Glomerular endothelial cell (primary cell): ENCODE data around the gene ABHD5. TPM values are rescaled to one million over a fixed set of nuclear protein-coding genes. Genes with fewer than 3 reads are reported as not detected.

Experiments used
- DNase-seq: peaks from one replicate; pipeline ENCODE4 v3.0.0-alpha.2; 2011; ENCODE audit warnings: low read depth, low spot score; ENCODE audit errors: extremely low read depth
- total RNA-seq: library from RNA; depleted of rRNA; stranded (reverse); fragments of >200 nt; gene quantifications from 2 replicates; pipeline ENCODE4 v1.2.3, GENCODE V29; 2015

ABHD5 gene
- total RNA-seq, 1 donor from 2014 or later: 12.7 TPM

- no peak for DNase-seq
Measured at GRCh38 chr3:43773273-43774094, 82.7 kb downstream of the ABHD5 start.

DNA sequence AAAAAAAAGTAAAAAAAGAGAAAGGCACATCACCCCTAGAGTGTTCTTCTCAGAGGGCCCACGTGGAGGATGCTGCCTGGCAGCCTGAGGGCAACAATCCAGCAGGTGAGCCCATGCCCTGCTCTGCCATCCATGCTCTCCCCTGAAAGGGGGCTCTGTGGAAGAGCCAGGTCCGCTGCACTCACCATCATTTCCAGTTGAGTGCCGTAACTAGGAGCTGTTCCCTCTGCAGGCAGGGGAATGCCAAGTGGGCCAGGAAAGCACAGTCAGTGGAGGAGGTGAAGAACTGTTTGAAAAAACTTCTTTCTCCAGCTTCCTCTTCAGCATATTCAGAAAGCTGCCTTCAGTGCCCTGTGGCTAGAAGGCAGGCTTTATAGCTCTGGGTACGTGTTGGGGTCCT lies 84.1 kb downstream of the ABHD5 start:
- no peak for DNase-seq

GRCh38 chr3:43776101-43776500 lies 85.4 kb downstream of the ABHD5 start:
- DNase-seq: no peak

GRCh38 chr3:43779850-43780249 lies 89.1 kb downstream of the ABHD5 start:
- no peak for DNase-seq

- DNase-seq: no peak
Measured at GRCh38 chr3:43782541-43782940, 91.8 kb downstream of the ABHD5 start.

Other genes starting within 250 kb of the ABHD5 start
- gene ANO10, start 68.9 kb upstream of the ABHD5 start, total RNA-seq: 53.0 and 77.0 TPM in 2 replicates